Measurements from ENCODE around the gene PLAGL1. TPM values are rescaled to one million over a fixed set of nuclear protein-coding genes. Genes with fewer than 3 reads are reported as not detected.
A peak's percentile ranks its signal among the peaks of the same experiment; 100 is the strongest.
"Not testable (repeated sequence)": the region's sequence is repeated elsewhere in the genome, so short reads cannot be mapped to it uniquely, and the experiment has no call there.

Gene PLAGL1
- total RNA-seq, 6 experiments from 2014 or later = 22.5 to 28.8 (median 26.2) TPM

DNA sequence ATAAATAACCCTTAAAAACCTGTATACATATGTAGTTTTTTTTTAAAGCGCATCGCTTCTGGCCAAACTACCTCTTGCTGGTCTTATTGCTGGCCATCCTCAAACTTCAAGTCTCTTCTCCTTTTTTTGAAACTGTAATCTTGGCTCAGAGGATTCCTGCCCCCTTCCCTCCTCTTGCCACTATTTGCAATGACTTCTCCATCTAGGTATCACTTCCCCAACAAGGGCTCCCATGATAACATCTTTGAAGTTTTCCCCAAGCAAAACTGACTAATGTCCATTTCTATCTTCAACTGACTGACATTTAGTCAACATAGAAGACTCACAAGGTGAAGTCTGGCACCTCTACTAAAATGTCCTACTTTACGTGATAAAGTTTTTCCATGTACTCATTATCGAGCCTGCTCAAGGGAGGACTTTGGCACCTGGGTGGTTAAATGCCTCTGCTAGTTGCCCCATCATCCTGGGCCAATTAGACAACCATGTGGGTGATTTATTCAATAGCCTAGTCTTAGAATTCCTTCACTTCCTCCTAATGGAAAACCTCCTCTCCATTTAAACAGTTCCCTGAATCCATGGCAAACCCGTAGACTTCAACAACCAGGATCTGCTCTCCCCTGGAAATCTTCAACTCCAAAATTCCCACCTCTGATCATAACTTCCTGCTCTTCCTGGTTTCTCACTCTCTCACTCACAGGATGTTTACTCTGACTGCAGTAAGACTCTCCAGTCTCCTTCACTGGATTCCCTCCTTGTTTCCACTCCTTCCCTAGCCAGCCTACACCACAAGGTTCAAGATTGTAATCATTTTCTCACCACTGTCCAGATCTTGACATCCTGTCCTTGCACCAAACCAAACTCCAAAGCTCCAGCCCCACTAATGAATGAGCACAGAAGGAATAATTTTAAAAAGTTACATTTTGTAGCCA lies 9.4 kb upstream of the PLAGL1 start:
- H3K27ac Mint-ChIP-seq = no peak overlapping the region
- TF ChIP-seq CTCF (IDR thresholded peaks at IDR 0.05) = no peak
- peaks cover 9% of the 10 kb centered on the region for H3K27me3 Mint-ChIP-seq (ENCODE audit: insufficient read depth)
- no peak overlapping the region for H3K4me3 Mint-ChIP-seq
- H3K36me3 Mint-ChIP-seq (ENCODE audit: low read depth) = no peaks in the 10 kb centered on the region
- DNase-seq = no peak
- H3K9me3 Mint-ChIP-seq = no peaks in the 10 kb centered on the region
- H3K4me1 Mint-ChIP-seq (ENCODE audit: low read depth) = peaks cover 14% of the 10 kb centered on the region

GRCh38 chr6:144013486-144013909 lies 5.4 kb upstream of the PLAGL1 start:
- Mint-ChIP-seq H3K27me3 (ENCODE audit: insufficient read depth) (peaks cover 14% of the 10 kb centered on the region), H3K27ac (no peak overlapping the region), H3K4me1 (ENCODE audit: low read depth) (peaks cover 17% of the 10 kb centered on the region), H3K4me3 (no peak overlapping the region), H3K9me3 (peaks cover 12% of the 10 kb centered on the region), H3K36me3 (ENCODE audit: low read depth) (no peaks in the 10 kb centered on the region; the same call in 1 of the 2 replicates)
- peak; percentile 96 for TF ChIP-seq CTCF (IDR thresholded peaks at IDR 0.05)
- DNase-seq = peak; percentile 72

DNA sequence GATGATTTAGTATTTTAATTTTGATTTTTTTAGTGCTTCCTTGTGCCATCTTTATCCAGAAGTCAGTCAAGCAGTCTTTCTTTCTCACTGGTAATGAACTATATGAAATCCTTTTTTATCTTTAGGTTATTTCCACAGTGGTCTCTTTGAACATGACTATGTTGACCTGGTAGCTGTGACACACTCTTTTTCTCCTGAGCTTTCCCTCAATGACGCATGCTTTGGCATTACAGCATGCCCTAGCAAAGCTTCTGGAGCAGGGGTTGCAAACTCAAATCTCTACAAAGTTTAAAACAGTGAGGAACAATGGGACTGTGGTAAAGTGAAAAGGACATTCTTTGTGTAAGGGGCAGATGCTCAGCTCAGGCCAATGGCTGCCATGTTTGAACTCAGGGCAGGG lies 4.5 kb upstream of the PLAGL1 start:
- H3K4me3 Mint-ChIP-seq = no peak overlapping the region
- peaks cover 10% of the 10 kb centered on the region; the same call in 1 of the 2 replicates for H3K27me3 Mint-ChIP-seq (ENCODE audit: insufficient read depth)
- H3K36me3 Mint-ChIP-seq (ENCODE audit: low read depth) = no peaks in the 10 kb centered on the region; the same call in 1 of the 2 replicates

GRCh38 chr6:144009628-144010027 lies 1.6 kb upstream of the PLAGL1 start:
- Mint-ChIP-seq H3K9me3 (peaks cover 12% of the 10 kb centered on the region), H3K4me1 (ENCODE audit: low read depth) (peaks cover 32% of the 10 kb centered on the region)
- not testable (repeated sequence) for H3K36me3 Mint-ChIP-seq (ENCODE audit: low read depth); DNase-seq; H3K27ac Mint-ChIP-seq; H3K27me3 Mint-ChIP-seq (ENCODE audit: insufficient read depth); H3K4me3 Mint-ChIP-seq

More for the DNA sequence above, 4.5 kb upstream of the PLAGL1 start:
- H3K27ac Mint-ChIP-seq = no peak overlapping the region
- TF ChIP-seq CTCF (IDR thresholded peaks at IDR 0.05) = no peak
- H3K9me3 Mint-ChIP-seq = peaks cover 12% of the 10 kb centered on the region
- H3K4me1 Mint-ChIP-seq (ENCODE audit: low read depth) = peaks cover 17% of the 10 kb centered on the region
- no peak for DNase-seq

DNA sequence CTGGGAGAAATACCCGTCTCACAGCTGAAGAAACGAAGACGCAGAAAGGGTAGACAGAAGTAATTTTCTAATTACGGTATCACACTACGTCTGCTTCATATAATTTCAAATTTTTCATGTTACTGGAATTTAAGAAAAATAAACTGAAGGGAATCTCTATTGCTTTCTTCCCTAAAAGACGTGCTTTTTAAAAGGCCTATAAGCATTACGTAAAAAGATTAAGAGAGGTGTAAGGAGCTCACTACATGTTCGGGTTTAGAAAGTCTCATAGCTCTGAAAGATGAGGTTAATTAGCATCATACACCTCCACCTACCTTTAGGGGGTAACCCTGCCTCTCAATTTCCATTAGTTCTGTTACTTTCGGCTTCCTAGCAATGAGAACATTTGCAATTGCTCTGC lies 787 bp upstream of the PLAGL1 start:
- DNase-seq = no peak
- peaks cover 7% of the 10 kb centered on the region; the same call in 1 of the 2 replicates for H3K27me3 Mint-ChIP-seq (ENCODE audit: insufficient read depth)
- H3K4me3 Mint-ChIP-seq = peak overlapping the region; percentile 32; the same call in 1 of the 2 replicates
- TF ChIP-seq CTCF (IDR thresholded peaks at IDR 0.05) = no peak
- no peak overlapping the region for H3K27ac Mint-ChIP-seq
- peaks cover 12% of the 10 kb centered on the region for H3K9me3 Mint-ChIP-seq
- H3K4me1 Mint-ChIP-seq (ENCODE audit: low read depth) = peaks cover 37% of the 10 kb centered on the region
- no peaks in the 10 kb centered on the region; the same call in 1 of the 2 replicates for H3K36me3 Mint-ChIP-seq (ENCODE audit: low read depth)

Data from HFFc6 (cell line).